KOPT-K1 (cell line): ENCODE data around the gene LILRB5.
"Not testable (repeated sequence)": the region's sequence is repeated elsewhere in the genome, so short reads cannot be mapped to it uniquely, and the experiment has no call there.

ENCODE experiments used
- H3K27ac ChIP-seq: fragments of 200-600 bp; sonication (generic); 2 replicates; pipeline ENCODE4 v1.5.1; 2016; ENCODE audit warnings: antibody characterized with exemption, mild to moderate bottlenecking, low read depth, low read length; ENCODE audit not compliant: poor library complexity, severe bottlenecking
- H3K36me3 ChIP-seq: fragments of 200-600 bp; sonication (generic); 2 replicates; pipeline ENCODE4 v1.5.1; 2017; ENCODE audit warnings: antibody characterized with exemption, mild to moderate bottlenecking, low read length, moderate library complexity; ENCODE audit not compliant: insufficient read depth
- H3K9me3 ChIP-seq: fragments of 200-600 bp; sonication (generic); 2 replicates; pipeline ENCODE4 v1.5.1; 2017; ENCODE audit warnings: antibody characterized with exemption, low read length, mild to moderate bottlenecking; ENCODE audit not compliant: insufficient read depth, poor library complexity, severe bottlenecking

The LILRB5 gene

DNA sequence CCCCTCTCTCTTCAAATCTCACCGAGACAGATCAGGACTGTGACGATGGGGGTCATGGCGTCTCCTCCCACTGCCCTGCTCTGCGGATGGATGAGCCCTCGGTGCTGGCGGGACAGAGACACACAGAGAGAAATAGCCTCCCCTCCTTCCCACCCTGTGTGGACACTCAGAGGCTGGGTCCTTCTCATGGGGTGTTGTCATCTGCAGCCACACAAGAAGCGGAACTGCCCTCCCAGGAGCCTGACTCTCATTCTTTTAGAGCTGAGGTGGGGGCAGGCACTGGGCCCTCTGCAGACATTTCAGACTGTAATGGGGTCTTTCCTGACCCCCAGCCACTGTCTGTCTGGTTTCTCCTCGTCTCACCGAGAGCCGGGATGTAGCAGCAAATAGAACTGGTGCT lies 23.4 kb upstream of the LILRB5 start:
- not testable (repeated sequence) for H3K36me3 ChIP-seq, H3K27ac ChIP-seq

DNA sequence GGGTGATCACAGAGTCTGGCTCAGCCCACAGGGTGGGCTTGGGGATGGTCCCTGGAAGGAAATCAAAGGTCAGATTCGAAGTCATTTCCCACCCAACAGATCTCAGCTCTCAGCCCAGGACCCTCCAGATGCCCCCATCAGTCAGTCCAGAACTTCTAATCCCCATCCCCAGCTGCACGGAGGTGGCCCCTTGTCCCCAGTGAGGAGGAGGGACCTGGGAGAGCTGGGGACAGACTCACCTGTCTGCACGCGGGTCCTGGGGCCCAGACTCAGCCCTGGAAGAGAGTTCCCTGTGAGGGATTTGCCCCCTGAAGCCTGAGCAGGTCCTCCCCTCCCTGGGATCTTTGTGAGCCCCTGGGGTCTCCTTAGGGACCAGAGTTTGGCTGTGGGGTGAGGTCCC lies 23.0 kb upstream of the LILRB5 start:
- not testable (repeated sequence) for H3K36me3 ChIP-seq

More for the DNA sequence above, 23.4 kb upstream of the LILRB5 start:
- H3K9me3 ChIP-seq = not testable (repeated sequence)

DNA sequence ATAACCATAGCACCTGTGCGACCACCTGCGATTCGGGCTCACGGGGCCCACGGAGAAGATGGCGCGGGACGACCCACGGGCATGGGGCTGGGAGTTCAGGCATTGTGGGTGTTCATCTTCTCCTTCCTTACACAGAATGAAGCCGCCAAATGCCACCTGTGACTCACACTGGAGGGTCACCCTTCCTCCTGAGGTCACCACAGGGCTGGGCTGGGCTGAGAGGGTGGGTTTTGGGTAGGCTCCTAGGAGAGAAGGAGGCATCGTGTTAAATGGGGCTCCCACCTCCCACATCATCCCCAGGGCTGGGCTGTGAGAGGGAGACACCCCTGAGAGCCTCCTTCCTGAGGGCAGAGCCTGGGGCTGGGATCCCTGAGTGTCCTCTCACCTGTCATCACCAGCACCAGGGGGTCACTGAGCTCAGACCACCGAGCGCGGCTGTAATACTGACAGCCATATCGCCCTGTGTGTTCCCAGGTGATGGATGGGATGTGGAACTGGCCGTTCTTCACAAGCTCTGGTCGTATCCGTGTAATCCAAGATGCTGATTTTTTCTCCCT lies 22.4 kb upstream of the LILRB5 start:
- no peaks in the 10 kb centered on the region for H3K36me3 ChIP-seq
- H3K9me3 ChIP-seq = no peaks in the 10 kb centered on the region

More for the DNA sequence above, 23.0 kb upstream of the LILRB5 start:
- not testable (repeated sequence) for H3K27ac ChIP-seq, H3K9me3 ChIP-seq

DNA sequence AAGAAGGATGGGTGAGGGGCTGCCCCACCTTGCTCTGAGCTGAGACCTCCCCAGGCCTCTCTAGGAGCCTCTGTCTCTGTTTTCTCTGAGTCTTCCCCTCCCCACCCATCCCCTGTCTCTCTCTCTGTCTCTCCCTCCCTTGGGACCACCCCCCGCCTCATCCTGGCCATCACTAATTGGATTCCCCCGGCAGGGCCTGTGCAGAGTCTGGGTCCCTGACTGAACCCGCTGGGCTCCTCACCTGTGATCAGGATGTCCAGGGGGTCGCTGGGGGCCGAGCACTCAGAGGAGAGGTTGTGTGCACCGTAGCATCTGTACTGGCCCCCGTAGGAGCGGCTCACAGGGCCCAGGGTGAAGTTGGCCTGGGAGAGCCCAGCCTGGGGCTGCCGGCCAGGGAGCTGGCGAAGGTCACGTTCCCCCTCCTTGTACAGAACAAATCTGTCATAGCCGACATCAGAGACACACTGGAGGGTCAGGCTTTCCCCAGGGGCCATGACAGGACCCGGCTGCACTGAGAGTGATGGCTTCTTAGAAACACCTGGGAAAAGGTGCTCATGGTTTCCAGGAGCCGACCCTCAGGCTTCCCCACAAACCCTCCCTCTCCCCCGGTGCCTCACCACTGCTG lies 21.6 kb upstream of the LILRB5 start:
- not testable (repeated sequence) for H3K36me3 ChIP-seq, H3K9me3 ChIP-seq, H3K27ac ChIP-seq

More for the DNA sequence above, 22.4 kb upstream of the LILRB5 start:
- no peak overlapping the region for H3K27ac ChIP-seq

DNA sequence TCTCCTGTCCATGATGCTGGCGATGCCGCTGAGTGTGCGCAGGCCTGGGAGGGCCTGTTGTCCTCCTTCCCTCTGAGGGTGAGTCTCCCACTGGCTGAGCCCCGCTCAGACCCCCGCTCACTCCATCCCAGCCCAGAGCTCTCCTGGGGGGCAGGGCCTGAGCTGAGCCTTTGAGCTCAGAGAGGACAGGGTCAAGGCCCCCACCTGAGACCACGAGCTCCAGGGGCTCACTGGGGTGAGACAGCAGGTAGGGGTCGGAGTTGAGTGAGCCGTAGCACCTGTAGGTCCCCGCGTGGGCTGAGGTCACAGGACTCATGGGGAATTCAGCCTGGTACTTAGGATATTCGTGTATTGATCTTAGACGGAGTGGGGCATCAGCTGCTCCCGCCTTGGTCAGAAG lies 21.0 kb upstream of the LILRB5 start:
- H3K36me3 ChIP-seq, H3K27ac ChIP-seq, H3K9me3 ChIP-seq: not testable (repeated sequence)

DNA sequence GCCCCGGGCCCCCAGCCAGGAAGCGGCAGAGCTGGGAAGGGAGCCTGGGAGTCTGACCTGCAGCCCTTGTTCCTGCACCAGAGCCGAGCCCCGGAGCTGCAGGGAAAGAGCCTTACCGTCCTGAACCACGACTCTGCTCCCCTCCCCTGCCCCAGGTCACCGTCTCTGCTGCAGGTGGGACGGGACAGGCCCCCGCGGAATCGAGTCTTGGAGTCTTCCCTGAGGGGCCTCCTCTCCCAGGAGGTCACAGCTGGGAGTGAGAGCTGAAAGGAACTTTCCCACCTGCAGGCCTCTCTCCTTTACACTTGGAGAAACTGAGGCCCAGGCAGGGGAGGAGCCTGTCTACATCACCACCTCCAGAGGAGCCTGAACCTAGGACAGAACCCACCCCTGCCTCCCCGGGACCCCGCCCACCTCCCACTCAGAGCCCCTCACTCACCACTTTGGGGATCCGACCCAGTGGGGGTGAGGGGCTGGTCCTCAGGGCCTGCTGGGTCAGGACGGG lies 20.1 kb upstream of the LILRB5 start:
- H3K9me3 ChIP-seq, H3K36me3 ChIP-seq, H3K27ac ChIP-seq: not testable (repeated sequence)

DNA sequence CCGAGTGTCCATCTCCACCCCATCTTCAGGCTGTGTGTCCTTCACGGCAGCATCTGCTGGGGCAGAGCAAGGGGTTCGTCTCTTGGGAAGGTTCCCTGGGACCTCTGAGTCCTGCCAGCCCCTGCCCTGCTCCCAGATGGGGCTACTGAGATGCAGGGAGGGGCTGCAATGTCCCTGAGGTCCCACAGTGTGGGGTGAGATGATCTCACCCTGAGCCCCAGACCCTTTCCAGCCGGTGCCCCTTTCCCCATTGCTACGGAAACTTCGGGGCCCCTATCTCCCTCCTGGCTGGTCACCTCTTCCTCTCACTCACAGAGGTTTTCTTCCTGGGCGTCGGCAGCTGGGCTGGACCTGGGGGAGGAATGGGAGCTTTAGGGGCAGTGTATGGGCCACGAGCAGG lies 18.9 kb upstream of the LILRB5 start:
- H3K9me3 ChIP-seq = no peaks in the 10 kb centered on the region
- H3K27ac ChIP-seq = no peak overlapping the region
- H3K36me3 ChIP-seq = no peaks in the 10 kb centered on the region

DNA sequence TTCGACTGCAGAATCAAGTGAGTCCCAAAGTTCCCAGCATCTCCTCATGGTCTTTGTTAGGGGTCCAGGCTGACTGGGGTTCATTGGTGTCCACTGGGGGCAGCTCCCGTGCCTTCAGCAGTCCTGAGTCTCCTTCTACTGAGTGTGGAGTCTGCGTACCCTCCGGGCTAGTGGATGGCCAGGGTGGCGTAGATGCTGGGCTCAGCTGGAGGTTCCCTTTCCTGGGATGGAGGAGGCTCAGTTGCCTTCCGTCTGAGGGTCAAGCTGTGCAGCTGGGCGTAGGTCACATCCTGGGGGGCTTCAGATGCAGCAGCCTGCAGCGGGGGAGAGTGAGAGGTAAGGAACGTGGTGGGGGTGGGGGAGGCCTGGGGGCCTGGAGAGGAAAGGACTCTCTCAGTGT lies 17.4 kb upstream of the LILRB5 start:
- not testable (repeated sequence) for H3K27ac ChIP-seq, H3K36me3 ChIP-seq, H3K9me3 ChIP-seq

DNA sequence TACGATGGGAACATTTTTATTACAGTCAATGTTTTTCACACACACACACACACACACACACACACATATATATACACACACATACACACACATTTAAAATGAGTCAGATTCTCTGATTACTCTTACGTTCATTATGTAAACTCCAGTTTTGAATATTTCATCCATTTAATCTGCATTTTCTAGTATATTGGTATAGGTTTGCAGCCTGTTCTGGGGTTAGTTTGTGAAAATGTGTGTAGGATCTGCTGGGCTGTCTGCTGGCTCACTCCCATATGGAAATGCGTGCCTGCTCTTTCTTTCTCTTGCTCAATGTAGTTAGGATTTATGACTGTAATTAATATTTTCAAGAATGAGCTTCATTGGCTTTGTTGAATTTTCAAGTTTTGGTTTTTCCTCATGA lies 16.7 kb upstream of the LILRB5 start:
- H3K36me3 ChIP-seq = no peaks in the 10 kb centered on the region
- no peaks in the 10 kb centered on the region for H3K9me3 ChIP-seq
- H3K27ac ChIP-seq = no peak overlapping the region

DNA sequence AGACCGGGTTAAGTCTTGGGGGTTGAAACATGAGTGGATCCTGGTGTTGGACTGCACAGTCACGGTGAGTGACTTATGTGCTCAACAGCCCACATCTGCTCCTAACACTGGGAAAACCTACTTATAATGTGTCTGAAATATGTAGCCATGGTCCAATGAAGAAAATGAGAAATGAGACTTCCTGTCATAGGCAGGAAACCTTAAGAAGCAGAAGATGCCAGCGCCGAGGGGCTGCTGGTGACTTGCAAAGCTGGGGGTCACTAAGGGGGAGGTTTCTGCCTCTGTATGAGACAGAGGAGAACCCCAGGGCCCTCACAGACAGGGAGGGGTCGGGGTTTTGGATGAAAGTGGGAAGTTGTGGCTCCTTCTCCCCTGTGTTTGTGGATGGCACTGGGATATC lies 15.1 kb upstream of the LILRB5 start:
- H3K9me3 ChIP-seq = not testable (repeated sequence)

DNA sequence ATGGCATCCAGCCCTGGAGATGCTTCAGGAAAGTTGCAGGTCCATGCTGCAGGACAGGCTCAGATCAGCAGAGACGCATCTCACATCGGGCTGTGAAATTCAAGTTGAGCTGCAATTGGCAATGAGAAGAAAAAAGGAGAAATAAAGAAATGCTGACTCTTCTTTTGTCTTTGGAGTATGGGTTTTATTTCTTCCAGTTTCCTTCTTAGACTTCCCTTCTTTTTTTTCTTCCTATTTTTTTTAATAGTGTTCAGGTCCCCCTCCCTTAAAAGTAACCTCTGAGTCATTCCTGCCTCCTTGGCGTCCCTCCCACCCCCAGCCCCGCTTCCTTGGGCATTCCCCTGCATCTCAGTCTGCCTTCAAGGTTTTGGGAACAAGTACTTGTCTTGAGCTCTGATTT lies 14.5 kb upstream of the LILRB5 start:
- H3K9me3 ChIP-seq, H3K36me3 ChIP-seq, H3K27ac ChIP-seq: not testable (repeated sequence)

More for the DNA sequence above, 15.1 kb upstream of the LILRB5 start:
- not testable (repeated sequence) for H3K27ac ChIP-seq, H3K36me3 ChIP-seq

DNA sequence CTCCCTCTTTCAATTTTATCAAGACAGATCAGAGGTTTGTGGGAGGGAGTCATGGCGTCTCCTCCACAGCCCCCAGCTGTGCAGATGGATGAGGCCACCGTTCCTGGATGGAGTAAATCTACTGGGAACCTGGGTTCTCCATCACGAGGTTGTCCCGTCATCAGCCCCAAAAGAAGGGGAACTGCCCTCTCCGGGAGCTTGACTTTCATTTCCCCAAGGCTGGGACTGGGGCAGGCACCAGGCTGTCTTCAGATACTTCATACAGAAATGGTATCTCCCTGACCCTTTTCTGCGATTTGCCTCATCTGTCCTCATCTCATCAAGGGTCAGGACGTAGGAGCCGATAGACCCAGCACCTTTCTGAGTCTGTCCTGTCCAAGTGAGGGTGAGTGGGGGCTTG lies 14.0 kb upstream of the LILRB5 start:
- no peaks in the 10 kb centered on the region for H3K9me3 ChIP-seq
- no peak overlapping the region for H3K27ac ChIP-seq
- no peaks in the 10 kb centered on the region for H3K36me3 ChIP-seq

DNA sequence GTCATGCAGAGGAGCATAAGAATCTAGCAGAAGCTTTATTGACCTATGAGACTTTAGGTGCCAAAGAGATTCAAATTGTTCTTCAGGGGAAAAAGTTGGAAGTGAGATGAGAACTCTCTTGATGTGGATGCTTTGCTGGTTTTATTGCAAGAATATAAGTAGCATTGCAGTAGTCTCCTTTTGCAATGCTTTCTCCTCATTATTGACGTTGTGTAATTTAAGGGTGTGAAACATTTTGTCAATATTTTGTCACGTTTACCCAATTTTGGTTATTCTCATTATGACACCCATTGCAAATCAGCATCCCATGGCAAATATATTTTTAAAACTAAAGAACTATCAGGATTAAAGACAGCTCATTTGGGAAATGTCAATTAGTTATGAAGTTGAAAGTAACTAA lies 11.9 kb upstream of the LILRB5 start:
- Histone ChIP-seq H3K27ac (no peak overlapping the region), H3K36me3 (no peaks in the 10 kb centered on the region), H3K9me3 (no peaks in the 10 kb centered on the region)

DNA sequence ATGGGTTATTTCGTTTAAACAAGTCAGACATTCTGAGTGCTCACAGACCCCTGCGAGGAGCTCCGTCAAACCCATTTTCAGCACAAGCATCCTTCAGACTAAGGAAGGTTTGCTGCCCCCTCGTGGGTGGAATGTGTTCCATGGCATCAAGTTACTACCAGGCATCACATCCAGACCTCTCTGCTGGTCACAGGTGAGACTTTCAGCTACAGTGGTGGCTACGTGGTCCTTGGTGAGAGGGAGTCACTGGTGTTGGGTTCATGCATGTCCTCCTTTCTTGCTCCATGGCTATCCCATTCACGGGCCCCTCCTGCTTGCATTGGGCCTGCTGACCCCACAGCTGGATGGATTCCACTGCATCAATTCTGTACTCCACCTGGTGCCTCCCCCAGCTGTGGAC lies 9.1 kb upstream of the LILRB5 start:
- no peaks in the 10 kb centered on the region for H3K9me3 ChIP-seq
- no peaks in the 10 kb centered on the region for H3K36me3 ChIP-seq
- no peak overlapping the region for H3K27ac ChIP-seq

DNA sequence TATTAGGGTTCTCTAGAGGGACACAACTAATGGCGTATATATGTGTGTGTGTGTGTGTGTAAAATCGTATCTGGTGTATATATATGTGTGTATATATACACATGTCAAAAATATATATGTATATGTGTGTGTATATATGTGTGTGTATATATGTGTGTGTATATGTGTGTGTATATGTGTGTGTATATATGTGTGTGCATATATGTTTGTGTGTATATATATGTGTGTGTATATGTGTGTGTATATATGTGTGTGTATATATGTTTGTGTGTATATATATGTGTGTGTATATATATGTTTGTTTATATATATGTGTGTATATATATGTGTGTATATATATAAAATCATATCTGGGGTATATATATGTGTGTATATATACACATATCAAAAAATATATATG lies 5.4 kb upstream of the LILRB5 start:
- Histone ChIP-seq H3K27ac (no peak overlapping the region), H3K36me3 (no peaks in the 10 kb centered on the region), H3K9me3 (no peaks in the 10 kb centered on the region)

DNA sequence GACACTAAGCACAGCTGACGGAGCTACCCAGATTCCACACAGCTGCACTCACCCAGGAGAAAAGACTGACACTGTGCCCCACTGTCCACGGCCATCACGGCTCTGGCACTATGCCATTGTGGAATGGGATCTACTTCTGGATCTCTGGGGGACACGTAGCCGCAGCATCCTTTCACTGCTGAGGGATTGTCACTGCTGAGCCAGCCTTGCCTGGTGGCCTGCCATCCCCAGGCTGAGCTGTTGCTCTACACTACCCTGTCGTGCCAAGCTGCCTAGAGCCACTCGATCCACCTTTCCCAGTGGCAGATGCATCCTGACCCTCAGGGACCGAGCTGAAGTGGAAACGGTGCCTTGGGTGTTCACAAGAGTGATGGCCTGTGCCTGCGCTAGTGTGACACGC lies 5.0 kb upstream of the LILRB5 start:
- Histone ChIP-seq H3K36me3 (no peaks in the 10 kb centered on the region), H3K9me3 (no peaks in the 10 kb centered on the region), H3K27ac (no peak overlapping the region)
